H1 (cell line): ENCODE measurements around the gene PHF1. TPM values are rescaled to one million over a fixed set of nuclear protein-coding genes. Genes with fewer than 3 reads are reported as not detected.

Experiments
- ATF3 ChIP-seq: IDR thresholded peaks from 2 replicates; pipeline ENCODE4 v1.6.1; 2011; ENCODE audit warnings: low read depth, mild to moderate bottlenecking, low read length; ENCODE audit not compliant: insufficient read depth
- BRCA1 ChIP-seq: IDR thresholded peaks from 2 replicates; pipeline ENCODE4 v1.6.1; 2012; ENCODE audit warnings: low read depth, low read length, improper control_type of control experiment
- CHD7 ChIP-seq: fragments of 300-600 bp; sonication (generic); IDR thresholded peaks from 2 replicates; pipeline ENCODE4 v1.7.1; 2012; ENCODE audit warnings: low read length, moderate library complexity, mild to moderate bottlenecking, inconsistent platforms; ENCODE audit not compliant: insufficient replicate concordance
- SIN3A ChIP-seq, 2 experiments: IDR thresholded peaks in 1 of 2; conservative IDR thresholded peaks in 1 of 2; 2 replicates each; pipeline ENCODE4 v1.6.1; 2011 to 2012; ENCODE audit warnings: low read length in 2 of 2, improper control_type of control experiment in 1 of 2, low read depth in 1 of 2, mild to moderate bottlenecking in 1 of 2
- SRF ChIP-seq: IDR thresholded peaks from 2 replicates; pipeline ENCODE4 v1.6.1; 2011; ENCODE audit warnings: mild to moderate bottlenecking, low read depth, low read length, moderate library complexity
- TCF12 ChIP-seq: IDR thresholded peaks from 2 replicates; pipeline ENCODE4 v1.6.1; 2011; ENCODE audit warnings: low read depth, mild to moderate bottlenecking, low read length
- YY1 ChIP-seq: IDR thresholded peaks from 2 replicates; pipeline ENCODE4 v1.6.1; 2011; ENCODE audit warnings: low read depth, mild to moderate bottlenecking, low read length
- polyA plus RNA-seq, 7 experiments: library from polyadenylated mRNA; depleted of rRNA in 3 of 7; stranded (reverse) in 5 of 7; unstranded in 2 of 7; fragments of >200 nt in 5 of 7; fragments of 200-250 nt in 2 of 7; gene quantifications; 1 replicate in 5 of 7; 2 replicates in 1 of 7; 4 replicates in 1 of 7; pipeline versions ENCODE4 v1.2.1 to v1.2.3, GENCODE V29; 2011 to 2013; ENCODE audit warnings: missing spikeins in 2 of 7, mixed read lengths in 2 of 7
- total RNA-seq: library from RNA; stranded (reverse); fragmentation: NEBNext Ultra II Directional; extraction: Animal tissue kit (Norgen Biotek cat#: 25700); gene quantifications from 2 replicates; pipeline ENCODE4 v1.2.1, GENCODE V29; 2021

The PHF1 gene
- total and polyA plus RNA-seq, 2 of the 8 experiments (the other 6 are each of a cell fraction or from before 2014, with no cell fraction given) = 47.3 to 78.6 TPM

- no peak for TF ChIP-seq CHD7
- no peak for TF ChIP-seq BRCA1
- no peak for TF ChIP-seq TCF12
- no peak for TF ChIP-seq SRF
- no peak for TF ChIP-seq YY1
- TF ChIP-seq ATF3 = no peak
- TF ChIP-seq SIN3A (conservative IDR thresholded peaks at IDR 0.05 in 1 of 2, IDR thresholded peaks at IDR 0.05 in 1 of 2; ENCODE audit: low read depth in 1 of 2, low read length in 2 of 2) = no peak
- TF ChIP-seq, all 59 proteins: peak for 0
Observed at GRCh38 chr6:33421344-33421643, 10.5 kb downstream of the PHF1 start (continued).
